Measurements from ENCODE around the gene USP47. TPM values are rescaled to one million over a fixed set of nuclear protein-coding genes. Genes with fewer than 3 reads are reported as not detected.
A peak's percentile ranks its signal among the peaks of the same experiment; 100 is the strongest.

Gene USP47
- total and polyA plus RNA-seq, 9 of the 15 experiments (the other 6 are each of a cell fraction or from before 2014, with no cell fraction given), result 13.1 to 63.6 (median 34.7) TPM

GRCh38 chr11:11977206-11977938, 135.6 kb downstream of the USP47 start:
- TF ChIP-seq THRAP3 (IDR thresholded peaks at IDR 0.05; ENCODE audit: borderline replicate concordance), result no peak
- peak; percentile 87 for TF ChIP-seq ZNF239 (CRISPR knock-in tag; IDR thresholded peaks at IDR 0.05)
- no peak for TF ChIP-seq TAF15 (IDR thresholded peaks at IDR 0.05; ENCODE audit: low read depth, low read length)
- ATAC-seq (no peak), DNase-seq (ENCODE audit: extremely low read depth in 1 of 4, low spot score in 3 of 4) (no peak), FAIRE-seq (no peak)
- Histone ChIP-seq H2AFZ (ENCODE audit: low read depth, low read length) (no peak overlapping the region), H3K4me1 (replicated peaks in 1 of 2; ENCODE audit: control insufficient read depth in 2 of 2, insufficient read depth in 2 of 2, low read length in 2 of 2) (peaks cover 0 to 4% of the 10 kb centered on the region in 2 experiments; a peak in 3 of 5 replicates), H3K27ac (ENCODE audit: extremely low read depth, low read depth, low read length) (no peak overlapping the region), H3K27me3 (ENCODE audit: control insufficient read depth in 2 of 2, insufficient read depth in 2 of 2, low read length in 2 of 2) (peaks cover 11 to 68% of the 10 kb centered on the region in 2 experiments; a peak in 4 of 5 replicates), H3K4me3 (no peak overlapping the region), H4K20me1 (replicated peaks; ENCODE audit: control insufficient read depth, insufficient read depth, low read length) (no peaks in the 10 kb centered on the region), H3K9me1 (ENCODE audit: control insufficient read depth, insufficient read depth, low read length) (no peaks in the 10 kb centered on the region), H3K9ac (ENCODE audit: insufficient read depth in 1 of 2, low read depth in 2 of 2, low read length in 2 of 2) (no peak overlapping the region), H3K9me3 (replicated peaks; ENCODE audit: control insufficient read depth, insufficient read depth, low read depth, low read length) (0 out of 2 replicates have a peak, but pooled peaks cover 1% of the 10 kb centered on the region), H3K4me2 (ENCODE audit: insufficient read depth, low read length) (no peak overlapping the region), H3K79me2 (ENCODE audit: control insufficient read depth, insufficient read depth, low read length) (no peaks in the 10 kb centered on the region), H3K36me3 (ENCODE audit: control insufficient read depth, insufficient read depth, low read length) (no peaks in the 10 kb centered on the region)
- 2% methylated on average over 10 of the region's 10 CpGs for WGBS (ENCODE audit: insufficient coverage, low coverage, missing lambda C conversion rate)
- POLR2A ChIA-PET, result interaction anchor here (0.7 to 0.8 kb wide), 2 partner anchors 137 to 166 kb away, joined by 3 read pairs; no protein-coding TSS in a partner anchor
- CTCF ChIA-PET (ENCODE audit: low intra/inter-chr PET ratio), result no interaction called here
- no TSS peak for BruUV-seq (replicated peaks)
- in situ Hi-C loops (cut with MboI) (no loop called here), intact Hi-C loops (cut with micrococcal nuclease) (no loop called here)

GRCh38 chr11:11978098-11978637, 136.4 kb downstream of the USP47 start:
- BruUV-seq (replicated peaks), result no TSS peak

More at GRCh38 chr11:11978098-11978637, 136.4 kb downstream of the USP47 start:
- H3K79me2 ChIP-seq (ENCODE audit: control insufficient read depth, insufficient read depth, low read length), result no peaks in the 10 kb centered on the region
- ChIA-PET CTCF (ENCODE audit: low intra/inter-chr PET ratio) (no interaction called here), POLR2A (no interaction called here)
- H3K27me3 ChIP-seq (ENCODE audit: control insufficient read depth in 2 of 2, insufficient read depth in 2 of 2, low read length in 2 of 2), result peaks cover 9 to 68% of the 10 kb centered on the region in 2 experiments; a peak in 4 of 5 replicates
- H3K9me3 ChIP-seq (replicated peaks; ENCODE audit: control insufficient read depth, insufficient read depth, low read depth, low read length), result 0 out of 2 replicates have a peak, but pooled peaks cover 1% of the 10 kb centered on the region
- no peak for ATAC-seq
- no peak overlapping the region for H3K4me3 ChIP-seq
- no peak overlapping the region for H3K4me2 ChIP-seq (ENCODE audit: insufficient read depth, low read length)
- H3K9me1 ChIP-seq (ENCODE audit: control insufficient read depth, insufficient read depth, low read length), result no peaks in the 10 kb centered on the region
- no peak for DNase-seq (ENCODE audit: extremely low read depth in 1 of 4, low spot score in 3 of 4)
- H2AFZ ChIP-seq (ENCODE audit: low read depth, low read length), result no peak overlapping the region
- in situ Hi-C loops (cut with MboI) (no loop called here), intact Hi-C loops (cut with micrococcal nuclease) (no loop called here)
- no peak for FAIRE-seq
- TF ChIP-seq TCF3 (CRISPR knock-in tag; IDR thresholded peaks at IDR 0.05) (no peak), TAF9B (IDR thresholded peaks at IDR 0.05; ENCODE audit: partially characterized antibody) (no peak), PTBP1 (IDR thresholded peaks at IDR 0.05; ENCODE audit: low read depth, low read length) (no peak), ZNF512 (tag; IDR thresholded peaks at IDR 0.05) (peak; percentile 53), FIP1L1 (IDR thresholded peaks at IDR 0.05; ENCODE audit: low read depth, low read length, poor library complexity, severe bottlenecking) (no peak), THRB (CRISPR knock-in tag; conservative IDR thresholded peaks at IDR 0.05) (0 out of 2 replicates have a peak, but pooled peaks have one; percentile 26)
- H3K27ac ChIP-seq (ENCODE audit: extremely low read depth, low read depth, low read length), result no peak overlapping the region
- H3K9ac ChIP-seq (ENCODE audit: insufficient read depth in 1 of 2, low read depth in 2 of 2, low read length in 2 of 2), result no peak overlapping the region
- peaks cover 0 to 4% of the 10 kb centered on the region in 2 experiments; a peak in 3 of 5 replicates for H3K4me1 ChIP-seq (replicated peaks in 1 of 2; ENCODE audit: control insufficient read depth in 2 of 2, insufficient read depth in 2 of 2, low read length in 2 of 2)
- H4K20me1 ChIP-seq (replicated peaks; ENCODE audit: control insufficient read depth, insufficient read depth, low read length), result no peaks in the 10 kb centered on the region
- 1% methylated on average over 4 of the region's 4 CpGs for WGBS (ENCODE audit: insufficient coverage, low coverage, missing lambda C conversion rate)
- no peaks in the 10 kb centered on the region for H3K36me3 ChIP-seq (ENCODE audit: control insufficient read depth, insufficient read depth, low read length)
